GM04504 (cell line): Measurements from ENCODE around the gene LGR4.

Experiments
- DNase-seq: peaks from one replicate; pipeline ENCODE4 v3.0.0-alpha.2; 2012; ENCODE audit warnings: low read depth

Gene LGR4

GRCh38 chr11:27425814-27426213, 46.8 kb downstream of the LGR4 start:
- no peak for DNase-seq

GRCh38 chr11:27423125-27423524, 49.5 kb downstream of the LGR4 start:
- no peak for DNase-seq

- DNase-seq, result no peak
Measured at GRCh38 chr11:27421819-27422494, 50.6 kb downstream of the LGR4 start.

GRCh38 chr11:27420722-27421572, 51.6 kb downstream of the LGR4 start:
- no peak for DNase-seq

GRCh38 chr11:27420217-27420616, 52.4 kb downstream of the LGR4 start:
- DNase-seq, result no peak

GRCh38 chr11:27418356-27418755, 54.2 kb downstream of the LGR4 start:
- DNase-seq, result no peak

GRCh38 chr11:27416568-27417176, 55.9 kb downstream of the LGR4 start:
- DNase-seq, result no peak

- DNase-seq, result no peak
Measured at GRCh38 chr11:27414644-27415043, 57.9 kb downstream of the LGR4 start.

GRCh38 chr11:27413218-27413617, 59.4 kb downstream of the LGR4 start:
- DNase-seq, result no peak

GRCh38 chr11:27412192-27412691, 60.3 kb downstream of the LGR4 start:
- no peak for DNase-seq

GRCh38 chr11:27411328-27411727, 61.3 kb downstream of the LGR4 start:
- no peak for DNase-seq

- no peak for DNase-seq
Measured at GRCh38 chr11:27410272-27410671, 62.3 kb downstream of the LGR4 start.

- no peak for DNase-seq
Measured at GRCh38 chr11:27409742-27410141, 62.8 kb downstream of the LGR4 start.

- no peak for DNase-seq
Measured at GRCh38 chr11:27409049-27409448, 63.5 kb downstream of the LGR4 start.

- DNase-seq, result no peak
Measured at GRCh38 chr11:27408246-27408800, 64.3 kb downstream of the LGR4 start.

- DNase-seq, result no peak
Measured at GRCh38 chr11:27406498-27407354, 65.9 kb downstream of the LGR4 start.

GRCh38 chr11:27405134-27405533, 67.5 kb downstream of the LGR4 start:
- DNase-seq, result no peak

GRCh38 chr11:27404427-27404826, 68.2 kb downstream of the LGR4 start:
- no peak for DNase-seq

- DNase-seq, result no peak
Measured at GRCh38 chr11:27403195-27403594, 69.4 kb downstream of the LGR4 start.

- DNase-seq, result no peak
Measured at GRCh38 chr11:27402450-27402849, 70.1 kb downstream of the LGR4 start.

- DNase-seq, result no peak
Measured at GRCh38 chr11:27401833-27402316, 70.7 kb downstream of the LGR4 start.
